GM12801 (cell line): Measurements from ENCODE around the gene SFXN5.
A peak's percentile ranks its signal among the peaks of the same experiment; 100 is the strongest.

Source experiments
- TF ChIP-seq, protein P1 (sequence below): IDR thresholded peaks from one replicate; pipeline ENCODE4 v1.5.1; 2011; ENCODE audit warnings: control low read depth; ENCODE audit not compliant: insufficient read length; ENCODE audit errors: extremely low read depth

Gene SFXN5

DNA sequence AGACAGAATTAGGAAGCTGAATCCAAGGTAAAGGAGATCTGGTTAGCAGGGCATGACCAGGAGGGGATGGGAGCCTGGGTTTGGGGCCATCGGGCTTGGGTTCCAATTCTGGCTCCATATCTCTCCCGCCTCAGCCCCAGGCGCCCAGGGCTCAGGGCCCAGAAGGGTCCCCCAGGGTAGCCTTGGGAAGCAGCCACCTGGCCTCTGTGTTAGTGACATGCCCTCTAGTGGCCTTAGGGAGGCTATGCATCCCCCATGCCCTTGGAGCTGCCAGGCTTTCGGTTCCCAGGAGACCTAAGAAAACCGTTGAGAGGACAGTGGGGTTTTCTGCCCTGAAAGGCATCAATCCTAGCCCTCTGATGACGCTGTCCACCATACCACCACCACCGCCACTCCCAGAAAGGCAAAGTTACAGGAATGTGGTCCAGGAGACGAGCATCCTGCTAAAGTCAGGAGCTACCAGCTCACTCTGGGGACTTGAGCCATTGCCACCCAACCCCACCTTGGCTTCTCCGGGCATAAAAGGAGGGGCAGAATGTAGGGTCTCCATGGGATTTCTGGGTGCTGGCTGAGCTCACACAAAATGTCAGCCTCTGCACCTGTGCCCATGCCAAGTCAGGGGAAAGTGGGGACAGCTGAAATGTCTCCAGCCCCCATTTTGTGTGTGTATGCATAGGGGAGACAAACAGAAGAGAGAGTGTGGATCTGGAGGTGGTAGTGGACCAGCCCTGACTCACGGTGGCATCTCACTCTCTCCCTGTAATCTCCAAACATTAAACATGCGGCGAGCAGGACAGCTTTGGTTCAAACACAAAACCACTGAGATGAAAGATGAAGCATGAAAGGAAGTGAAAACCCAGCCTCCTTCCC, 97.7 kb downstream of the SFXN5 start:
- TF ChIP-seq, protein P1, sequence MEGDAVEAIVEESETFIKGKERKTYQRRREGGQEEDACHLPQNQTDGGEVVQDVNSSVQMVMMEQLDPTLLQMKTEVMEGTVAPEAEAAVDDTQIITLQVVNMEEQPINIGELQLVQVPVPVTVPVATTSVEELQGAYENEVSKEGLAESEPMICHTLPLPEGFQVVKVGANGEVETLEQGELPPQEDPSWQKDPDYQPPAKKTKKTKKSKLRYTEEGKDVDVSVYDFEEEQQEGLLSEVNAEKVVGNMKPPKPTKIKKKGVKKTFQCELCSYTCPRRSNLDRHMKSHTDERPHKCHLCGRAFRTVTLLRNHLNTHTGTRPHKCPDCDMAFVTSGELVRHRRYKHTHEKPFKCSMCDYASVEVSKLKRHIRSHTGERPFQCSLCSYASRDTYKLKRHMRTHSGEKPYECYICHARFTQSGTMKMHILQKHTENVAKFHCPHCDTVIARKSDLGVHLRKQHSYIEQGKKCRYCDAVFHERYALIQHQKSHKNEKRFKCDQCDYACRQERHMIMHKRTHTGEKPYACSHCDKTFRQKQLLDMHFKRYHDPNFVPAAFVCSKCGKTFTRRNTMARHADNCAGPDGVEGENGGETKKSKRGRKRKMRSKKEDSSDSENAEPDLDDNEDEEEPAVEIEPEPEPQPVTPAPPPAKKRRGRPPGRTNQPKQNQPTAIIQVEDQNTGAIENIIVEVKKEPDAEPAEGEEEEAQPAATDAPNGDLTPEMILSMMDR: peak; percentile 7

DNA sequence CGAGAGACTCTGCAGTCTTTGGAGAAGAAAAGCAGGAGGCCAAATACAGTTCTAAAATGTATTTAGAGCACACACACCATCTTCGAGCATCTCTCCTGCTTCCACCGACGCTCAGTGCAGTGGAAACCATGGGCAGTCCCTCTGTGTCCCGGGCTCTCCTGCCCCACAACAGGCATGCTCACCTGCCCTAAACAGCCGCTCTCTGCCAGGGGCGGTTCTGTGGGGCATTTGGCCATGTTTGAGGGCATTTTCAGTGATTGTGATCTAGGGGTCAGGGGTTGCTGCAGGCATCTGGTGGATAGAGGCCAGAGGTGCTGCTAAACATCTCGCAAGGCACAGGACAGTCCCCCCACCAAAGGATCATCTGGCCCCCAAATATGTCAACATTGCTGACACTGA, 98.4 kb downstream of the SFXN5 start:
- TF ChIP-seq, protein P1: no peak

DNA sequence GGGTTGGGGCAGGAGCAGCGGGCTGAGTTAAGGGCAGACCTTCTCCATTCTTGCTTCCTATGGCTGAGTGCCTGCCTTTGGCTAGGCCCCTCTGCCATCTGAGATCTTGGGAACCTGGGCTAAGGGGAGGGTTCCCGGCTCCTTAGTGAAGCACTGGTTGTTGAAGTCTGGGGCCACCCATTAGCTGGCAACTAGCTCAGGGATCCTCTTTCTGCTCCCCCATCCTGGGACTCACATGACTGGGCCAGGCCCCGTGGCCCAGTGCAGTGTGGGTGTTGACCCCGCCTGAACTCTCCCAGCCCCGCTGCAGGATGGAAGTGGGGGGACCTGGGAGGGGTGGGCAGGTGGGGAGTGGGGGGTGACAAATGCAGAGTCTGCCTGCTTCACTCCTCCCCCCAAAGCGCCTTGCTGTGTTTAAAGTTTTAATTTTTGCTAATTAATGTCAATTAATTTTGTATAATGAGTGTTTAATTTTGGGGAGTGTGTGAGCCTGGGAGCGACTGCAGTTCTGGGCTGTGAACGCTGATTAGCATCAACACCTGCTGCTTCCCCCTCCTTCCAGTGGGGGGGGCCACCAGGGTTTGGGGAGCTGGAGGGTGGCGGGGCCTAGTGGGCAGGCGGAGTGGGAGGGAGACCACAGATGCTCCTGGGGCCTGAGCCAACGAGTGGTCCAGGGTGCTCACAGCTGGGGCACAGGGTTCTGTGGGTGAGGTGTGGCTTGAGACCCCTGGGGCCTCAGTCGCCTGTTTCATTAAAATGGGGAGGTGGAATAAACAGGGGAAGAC, 99.0 kb downstream of the SFXN5 start:
- TF ChIP-seq, protein P1: no peak

DNA sequence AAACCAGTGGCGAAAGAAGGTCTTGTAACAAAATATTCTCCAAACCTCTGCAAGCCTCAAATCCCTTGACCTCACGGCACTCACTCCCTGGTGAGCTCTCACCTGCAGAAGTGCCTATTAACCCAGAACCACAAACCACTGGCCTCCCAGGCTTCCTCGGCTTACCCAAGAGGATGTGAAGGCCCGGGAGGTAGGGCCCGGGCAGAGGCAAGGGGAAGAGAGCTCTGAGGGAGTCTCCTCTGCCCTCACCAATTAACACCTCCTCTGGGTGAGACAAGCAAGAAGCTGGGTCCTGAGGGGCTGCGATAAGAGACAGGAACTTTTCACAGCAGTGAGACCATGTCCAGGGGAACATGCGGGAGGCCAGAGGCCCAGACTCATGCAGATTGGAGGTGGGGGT, 100.5 kb downstream of the SFXN5 start:
- TF ChIP-seq, protein P1: no peak

DNA sequence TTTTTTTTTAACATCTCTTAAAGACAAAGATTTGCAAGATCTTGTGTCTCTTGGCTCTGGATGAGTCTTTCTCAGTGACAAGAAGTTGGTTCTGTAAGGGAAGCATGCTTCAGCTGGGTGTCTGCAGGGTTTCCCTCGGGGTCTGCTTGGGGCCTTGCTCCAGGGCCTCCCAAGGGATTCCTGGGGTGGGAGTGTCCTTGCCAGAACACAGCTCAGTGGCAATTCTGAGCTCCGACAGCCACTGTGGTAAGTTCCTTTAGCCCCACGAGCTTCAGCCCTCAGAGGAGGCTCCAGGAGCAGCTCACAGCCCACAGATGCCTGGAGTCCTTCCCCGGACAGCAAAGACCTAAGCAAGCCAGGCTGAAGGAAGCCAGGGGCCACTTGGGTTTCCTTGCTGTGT, 101.8 kb downstream of the SFXN5 start:
- TF ChIP-seq, protein P1: no peak

DNA sequence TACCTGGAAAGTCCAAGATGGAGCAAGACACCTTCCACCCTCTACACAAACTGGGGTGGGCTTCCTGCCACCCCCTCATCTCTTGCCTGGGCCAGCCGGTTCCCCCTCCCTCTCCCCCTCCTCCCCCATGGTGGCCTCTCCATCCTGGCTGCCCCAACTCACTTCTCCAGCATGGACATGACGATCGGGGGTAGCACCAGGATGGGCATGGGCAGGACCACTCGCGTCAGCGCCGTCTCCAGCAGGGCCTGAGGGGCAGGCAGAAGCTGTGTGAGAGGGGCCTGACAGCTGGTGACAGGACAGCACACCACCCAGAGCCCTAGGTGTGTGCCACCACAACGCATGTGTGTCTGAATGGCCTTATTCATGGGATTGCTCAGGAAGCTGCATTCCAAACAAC, 103.2 kb downstream of the SFXN5 start:
- TF ChIP-seq, protein P1: no peak

DNA sequence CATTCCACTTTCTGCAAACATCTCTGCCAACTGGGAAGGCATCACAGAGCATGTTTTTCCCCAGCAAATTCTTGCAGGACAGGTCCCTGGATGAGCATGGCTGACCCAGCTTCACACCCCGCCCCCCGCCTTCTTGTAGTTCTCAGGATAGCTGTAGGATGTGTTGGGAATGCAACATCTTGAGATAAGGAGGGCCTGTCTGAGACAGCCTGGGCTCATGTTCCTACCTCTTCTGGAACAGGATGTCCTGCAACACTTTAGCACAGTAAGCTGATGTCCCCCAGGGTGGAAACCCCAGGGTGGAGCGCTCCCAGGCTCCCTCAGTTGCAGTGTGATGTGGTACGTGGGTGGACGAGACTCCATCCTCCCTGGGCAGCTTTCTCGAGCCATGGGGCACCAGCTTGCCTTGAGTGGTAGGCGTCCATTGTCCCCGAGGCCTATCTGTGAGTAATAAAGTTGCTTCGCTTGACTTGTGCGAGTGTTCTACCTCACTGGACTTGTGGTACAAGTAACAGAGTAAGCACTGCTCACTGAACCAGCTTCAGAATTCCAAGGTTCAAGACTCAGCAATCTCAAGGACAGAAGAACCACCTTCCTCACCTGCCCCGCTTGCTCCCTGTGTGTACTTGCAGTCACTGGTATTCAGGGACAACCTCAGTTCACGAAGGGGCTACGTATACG, 105.6 kb downstream of the SFXN5 start:
- TF ChIP-seq, protein P1: no peak
